H1 (cell line): Measurements from ENCODE around the gene DNTT.

Experiments used
- CBX5 ChIP-seq: fragments of 300-800, 300-1000 bp; sonication (generic); IDR thresholded peaks from 2 replicates; pipeline ENCODE4 v1.7.1; 2016; ENCODE audit warnings: antibody characterized with exemption, low read length, low read depth
- GABPA ChIP-seq: IDR thresholded peaks from 2 replicates; pipeline ENCODE4 v1.6.1; 2011; ENCODE audit warnings: mild to moderate bottlenecking, low read length, moderate library complexity, borderline replicate concordance; ENCODE audit not compliant: insufficient read depth
- POLR2A ChIP-seq, 2 experiments: IDR thresholded peaks; 1 replicate in 1 of 2; 2 replicates in 1 of 2; pipeline ENCODE4 v1.6.1; 2011; ENCODE audit warnings: low read depth in 2 of 2, low read length in 2 of 2, mild to moderate bottlenecking in 2 of 2; ENCODE audit errors: control extremely low read depth in 1 of 2
- POLR2AphosphoS5 ChIP-seq: IDR thresholded peaks from 2 replicates; pipeline ENCODE4 v1.6.1; 2011; ENCODE audit warnings: low read depth, low read length
- RFX5 ChIP-seq: IDR thresholded peaks from 2 replicates; pipeline ENCODE4 v1.6.1; 2011; ENCODE audit warnings: low read depth, low read length, improper control_type of control experiment, borderline replicate concordance
- RNF2 ChIP-seq: fragments of 200-900, 300-1000 bp; sonication (generic); IDR thresholded peaks from 2 replicates; pipeline ENCODE4 v1.7.1; 2016; ENCODE audit warnings: borderline replicate concordance, low read depth, mild to moderate bottlenecking, antibody characterized with exemption, low read length; ENCODE audit not compliant: poor library complexity, severe bottlenecking; ENCODE audit errors: missing control alignments
- SP1 ChIP-seq: IDR thresholded peaks from 2 replicates; pipeline ENCODE4 v1.6.1; 2011; ENCODE audit warnings: low read depth, low read length

DNA sequence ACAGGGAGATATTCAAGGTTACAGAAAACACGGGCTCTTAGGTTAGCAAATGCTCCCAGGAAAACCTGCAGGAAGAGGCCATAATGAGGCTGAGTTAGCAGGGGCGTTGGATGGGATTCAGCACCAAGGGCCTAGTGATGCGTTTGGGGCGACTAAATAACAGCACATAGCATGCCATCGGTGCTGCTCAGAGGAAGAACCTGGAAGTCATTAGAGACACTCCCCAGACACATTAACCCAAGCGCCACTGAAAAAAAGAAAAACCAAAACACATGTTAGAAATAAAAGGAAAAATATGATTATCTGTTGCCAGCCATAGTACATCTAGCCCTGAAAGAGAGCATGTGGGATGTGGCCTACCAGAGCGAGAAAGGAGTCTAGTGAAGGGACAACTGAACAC is 83.4 kb downstream of the DNTT start:
- TF ChIP-seq SP1 (no peak), RFX5 (no peak), POLR2A (IDR thresholded peaks at IDR 0.05; ENCODE audit: control extremely low read depth in 1 of 2, low read depth in 2 of 2, low read length in 2 of 2) (no peak), CBX5 (no peak), RNF2 (no peak), GABPA (no peak), POLR2AphosphoS5 (no peak)
